Measurements from ENCODE around the gene OR52H1. TPM values are rescaled to one million over a fixed set of nuclear protein-coding genes. Genes with fewer than 3 reads are reported as not detected.

OR52H1 gene
- polyA plus RNA-seq, 1 of the 3 experiments (the other 2 are of a cell fraction): not detected

DNA sequence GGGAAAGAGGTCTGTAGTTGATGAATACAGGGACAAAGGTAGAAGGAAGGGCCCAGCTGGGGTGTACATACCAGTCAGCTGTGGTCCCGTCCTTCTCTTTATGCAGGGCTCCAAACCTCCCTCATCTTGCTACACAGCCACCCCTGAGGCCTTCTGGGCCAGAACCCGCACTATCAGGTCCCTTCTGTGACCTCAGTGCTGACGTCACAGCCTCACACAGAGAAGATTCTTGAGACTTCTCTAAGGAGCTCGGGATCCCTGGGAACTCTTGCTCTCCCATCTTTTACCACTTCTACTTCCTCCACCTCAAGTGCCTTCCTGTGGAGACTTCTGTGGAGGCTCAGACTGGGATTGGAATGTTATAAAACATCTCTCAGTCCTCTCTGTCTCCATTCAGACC is 38.5 kb downstream of the OR52H1 start, which contains the start of gene UBQLN3:
UBQLN3 (minus strand) TSS at position 155 of the 400 bp plus-strand sequence. CDS start 399 bp downstream, outside the sequence.
- H3K9me2 ChIP-seq: no peaks in the 10 kb centered on the region
- no peaks in the 10 kb centered on the region for H3F3A ChIP-seq (replicated peaks; ENCODE audit: insufficient read depth)
- no peak within 1 kb of the TSS for H3K27ac ChIP-seq (ENCODE audit: low read depth in 2 of 2, low read length in 1 of 2)
- 10% methylated on average over 2 of the region's 4 CpGs for WGBS (ENCODE audit: low lambda C conversion rate)
- no peak within 1 kb of the TSS for H3K4me3 ChIP-seq (ENCODE audit: low read depth in 2 of 2, low read length in 1 of 2)
- H3K4me1 ChIP-seq (ENCODE audit: control insufficient read depth in 1 of 2, insufficient read depth in 2 of 2, low read depth in 1 of 2, low read length in 1 of 2): no peaks in the 10 kb centered on the region; a peak in 1 of 4 replicates
- no peak within 1 kb of the TSS for H3K4me2 ChIP-seq
- ChIA-PET CTCF (no interaction called here), POLR2A (no interaction called here)
- no peaks in the 10 kb centered on the region for H3K9me3 ChIP-seq
- no peaks in the 10 kb centered on the region for H3K36me3 ChIP-seq (replicated peaks in 1 of 2; ENCODE audit: control insufficient read depth in 1 of 2, insufficient read depth in 2 of 2, low read length in 1 of 2)
- H3K9ac ChIP-seq: no peak within 1 kb of the TSS
- no peak for TF ChIP-seq RXRA (IDR thresholded peaks at IDR 0.05; ENCODE audit: borderline replicate concordance, low read depth)
- TF ChIP-seq SMC3 (IDR thresholded peaks at IDR 0.05; ENCODE audit: low read depth, low read length): no peak
- no peak for TF ChIP-seq YY1 (IDR thresholded peaks at IDR 0.05; ENCODE audit: low read depth)
- TF ChIP-seq GATA2 (CRISPR knock-in tag; IDR thresholded peaks at IDR 0.05): no peak
- no peak for TF ChIP-seq RFX5 (IDR thresholded peaks at IDR 0.05; ENCODE audit: low read length)
- no peak for TF ChIP-seq CHD2 (IDR thresholded peaks at IDR 0.05; ENCODE audit: low read length, partially characterized antibody)
- TF ChIP-seq FOSL2 (IDR thresholded peaks at IDR 0.05; ENCODE audit: borderline replicate concordance, low read depth): no peak
- H4K20me1 ChIP-seq (ENCODE audit: insufficient read depth): no peaks in the 10 kb centered on the region
- no peaks in the 10 kb centered on the region for H3K79me2 ChIP-seq (ENCODE audit: insufficient read depth)
- H3K27me3 ChIP-seq (ENCODE audit: insufficient read depth): no peaks in the 10 kb centered on the region
- no peak within 1 kb of the TSS for H2AFZ ChIP-seq (ENCODE audit: low read depth)
- DNase-seq: no peak

DNA sequence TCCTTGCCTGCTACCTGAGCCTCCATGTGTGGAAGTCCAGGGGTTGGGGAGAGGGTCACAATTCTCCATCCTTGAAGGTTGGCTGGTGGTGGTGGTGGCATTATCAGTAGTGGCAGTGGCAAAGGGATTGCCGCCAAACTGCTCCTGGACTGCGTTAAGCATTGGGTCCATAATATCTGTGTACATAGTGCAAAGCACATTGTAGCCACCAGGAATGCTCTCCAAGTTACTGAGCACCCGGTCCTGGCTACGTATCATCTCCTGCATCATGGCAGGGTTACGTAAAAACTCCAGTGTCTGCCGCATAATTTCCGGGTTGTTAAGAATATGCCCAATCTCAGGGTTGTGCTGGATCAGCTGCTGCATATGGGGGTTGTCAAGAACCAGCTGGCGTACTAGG is 39.7 kb downstream of the OR52H1 start:
- Histone ChIP-seq H4K20me1 (ENCODE audit: insufficient read depth) (no peaks in the 10 kb centered on the region), H3K4me2 (no peak overlapping the region), H3K9me3 (no peaks in the 10 kb centered on the region), H3K9ac (no peak overlapping the region), H3K27me3 (ENCODE audit: insufficient read depth) (no peaks in the 10 kb centered on the region), H3K27ac (ENCODE audit: low read depth in 2 of 2, low read length in 1 of 2) (no peak overlapping the region), H3K79me2 (ENCODE audit: insufficient read depth) (no peaks in the 10 kb centered on the region), H2AFZ (ENCODE audit: low read depth) (no peak overlapping the region), H3K4me3 (ENCODE audit: low read depth in 2 of 2, low read length in 1 of 2) (no peak overlapping the region), H3K4me1 (ENCODE audit: control insufficient read depth in 1 of 2, insufficient read depth in 2 of 2, low read depth in 1 of 2, low read length in 1 of 2) (no peaks in the 10 kb centered on the region; a peak in 1 of 4 replicates), H3K9me2 (no peaks in the 10 kb centered on the region), H3F3A (replicated peaks; ENCODE audit: insufficient read depth) (no peaks in the 10 kb centered on the region), H3K36me3 (replicated peaks in 1 of 2; ENCODE audit: control insufficient read depth in 1 of 2, insufficient read depth in 2 of 2, low read length in 1 of 2) (no peaks in the 10 kb centered on the region)
- WGBS (ENCODE audit: low lambda C conversion rate): 36% methylated on average over 7 of the region's 8 CpGs
- CTCF ChIA-PET: no interaction called here
- POLR2A ChIA-PET: no interaction called here
- no peak for TF ChIP-seq RCOR1 (IDR thresholded peaks at IDR 0.05; ENCODE audit: low read length)
- no peak for TF ChIP-seq MEF2A (IDR thresholded peaks at IDR 0.05; ENCODE audit: borderline replicate concordance, low read depth)
- TF ChIP-seq, protein P1, sequence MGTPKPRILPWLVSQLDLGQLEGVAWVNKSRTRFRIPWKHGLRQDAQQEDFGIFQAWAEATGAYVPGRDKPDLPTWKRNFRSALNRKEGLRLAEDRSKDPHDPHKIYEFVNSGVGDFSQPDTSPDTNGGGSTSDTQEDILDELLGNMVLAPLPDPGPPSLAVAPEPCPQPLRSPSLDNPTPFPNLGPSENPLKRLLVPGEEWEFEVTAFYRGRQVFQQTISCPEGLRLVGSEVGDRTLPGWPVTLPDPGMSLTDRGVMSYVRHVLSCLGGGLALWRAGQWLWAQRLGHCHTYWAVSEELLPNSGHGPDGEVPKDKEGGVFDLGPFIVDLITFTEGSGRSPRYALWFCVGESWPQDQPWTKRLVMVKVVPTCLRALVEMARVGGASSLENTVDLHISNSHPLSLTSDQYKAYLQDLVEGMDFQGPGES (IDR thresholded peaks at IDR 0.05; ENCODE audit: low read depth, low read length): no peak
- no peak for TF ChIP-seq SMC3 (IDR thresholded peaks at IDR 0.05; ENCODE audit: low read depth, low read length)
- no peak for TF ChIP-seq SIN3A (IDR thresholded peaks at IDR 0.05; ENCODE audit: borderline replicate concordance, low read depth, low read length)
- TF ChIP-seq EZH2phosphoT487 (IDR thresholded peaks at IDR 0.05; ENCODE audit: borderline replicate concordance, low read depth): no peak
- no peak for TF ChIP-seq JUND (IDR thresholded peaks at IDR 0.05)
- TF ChIP-seq, protein P2, sequence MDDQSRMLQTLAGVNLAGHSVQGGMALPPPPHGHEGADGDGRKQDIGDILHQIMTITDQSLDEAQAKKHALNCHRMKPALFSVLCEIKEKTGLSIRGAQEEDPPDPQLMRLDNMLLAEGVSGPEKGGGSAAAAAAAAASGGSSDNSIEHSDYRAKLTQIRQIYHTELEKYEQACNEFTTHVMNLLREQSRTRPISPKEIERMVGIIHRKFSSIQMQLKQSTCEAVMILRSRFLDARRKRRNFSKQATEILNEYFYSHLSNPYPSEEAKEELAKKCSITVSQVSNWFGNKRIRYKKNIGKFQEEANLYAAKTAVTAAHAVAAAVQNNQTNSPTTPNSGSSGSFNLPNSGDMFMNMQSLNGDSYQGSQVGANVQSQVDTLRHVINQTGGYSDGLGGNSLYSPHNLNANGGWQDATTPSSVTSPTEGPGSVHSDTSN (IDR thresholded peaks at IDR 0.05): no peak
- TF ChIP-seq RFX5 (IDR thresholded peaks at IDR 0.05; ENCODE audit: low read length): no peak
- TF ChIP-seq RAD21 (IDR thresholded peaks at IDR 0.05; ENCODE audit: low read length): no peak
- TF ChIP-seq, protein P3, sequence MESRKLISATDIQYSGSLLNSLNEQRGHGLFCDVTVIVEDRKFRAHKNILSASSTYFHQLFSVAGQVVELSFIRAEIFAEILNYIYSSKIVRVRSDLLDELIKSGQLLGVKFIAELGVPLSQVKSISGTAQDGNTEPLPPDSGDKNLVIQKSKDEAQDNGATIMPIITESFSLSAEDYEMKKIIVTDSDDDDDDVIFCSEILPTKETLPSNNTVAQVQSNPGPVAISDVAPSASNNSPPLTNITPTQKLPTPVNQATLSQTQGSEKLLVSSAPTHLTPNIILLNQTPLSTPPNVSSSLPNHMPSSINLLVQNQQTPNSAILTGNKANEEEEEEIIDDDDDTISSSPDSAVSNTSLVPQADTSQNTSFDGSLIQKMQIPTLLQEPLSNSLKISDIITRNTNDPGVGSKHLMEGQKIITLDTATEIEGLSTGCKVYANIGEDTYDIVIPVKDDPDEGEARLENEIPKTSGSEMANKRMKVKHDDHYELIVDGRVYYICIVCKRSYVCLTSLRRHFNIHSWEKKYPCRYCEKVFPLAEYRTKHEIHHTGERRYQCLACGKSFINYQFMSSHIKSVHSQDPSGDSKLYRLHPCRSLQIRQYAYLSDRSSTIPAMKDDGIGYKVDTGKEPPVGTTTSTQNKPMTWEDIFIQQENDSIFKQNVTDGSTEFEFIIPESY (IDR thresholded peaks at IDR 0.05; ENCODE audit: borderline replicate concordance, low read depth): no peak
- no peak for TF ChIP-seq TCF12 (IDR thresholded peaks at IDR 0.05)
- no peak for TF ChIP-seq EP300 (IDR thresholded peaks at IDR 0.05; ENCODE audit: borderline replicate concordance in 1 of 2, low read depth in 1 of 2, low read length in 1 of 2)
- TF ChIP-seq FOXJ3 (CRISPR knock-in tag; IDR thresholded peaks at IDR 0.05): no peak
- TF ChIP-seq MXI1 (IDR thresholded peaks at IDR 0.05; ENCODE audit: low read depth, low read length): no peak
- no peak for TF ChIP-seq TEAD4 (IDR thresholded peaks at IDR 0.05; ENCODE audit: borderline replicate concordance, insufficient read depth)
- no peak for TF ChIP-seq GABPA (IDR thresholded peaks at IDR 0.05; ENCODE audit: low read depth)
- TF ChIP-seq, protein P4, sequence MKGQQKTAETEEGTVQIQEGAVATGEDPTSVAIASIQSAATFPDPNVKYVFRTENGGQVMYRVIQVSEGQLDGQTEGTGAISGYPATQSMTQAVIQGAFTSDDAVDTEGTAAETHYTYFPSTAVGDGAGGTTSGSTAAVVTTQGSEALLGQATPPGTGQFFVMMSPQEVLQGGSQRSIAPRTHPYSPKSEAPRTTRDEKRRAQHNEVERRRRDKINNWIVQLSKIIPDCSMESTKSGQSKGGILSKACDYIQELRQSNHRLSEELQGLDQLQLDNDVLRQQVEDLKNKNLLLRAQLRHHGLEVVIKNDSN (IDR thresholded peaks at IDR 0.05; ENCODE audit: borderline replicate concordance, low read depth): no peak
- no peak for TF ChIP-seq YY1 (IDR thresholded peaks at IDR 0.05; ENCODE audit: low read depth)
- TF ChIP-seq TAF1 (IDR thresholded peaks at IDR 0.05; ENCODE audit: borderline replicate concordance, low read depth, low read length): no peak
- DNase-seq: no peak

Measured in SK-N-SH (cell line).